DMS153 (cell line): ENCODE results near the gene USP30.
"Not testable (repeated sequence)": the region's sequence is repeated elsewhere in the genome, so short reads cannot be mapped to it uniquely, and the experiment has no call there.

ENCODE experiments used
- DNase-seq: peaks from one replicate; lab custom pipeline; 2025; lab: John Stamatoyannopoulos, UW

Gene USP30

DNA sequence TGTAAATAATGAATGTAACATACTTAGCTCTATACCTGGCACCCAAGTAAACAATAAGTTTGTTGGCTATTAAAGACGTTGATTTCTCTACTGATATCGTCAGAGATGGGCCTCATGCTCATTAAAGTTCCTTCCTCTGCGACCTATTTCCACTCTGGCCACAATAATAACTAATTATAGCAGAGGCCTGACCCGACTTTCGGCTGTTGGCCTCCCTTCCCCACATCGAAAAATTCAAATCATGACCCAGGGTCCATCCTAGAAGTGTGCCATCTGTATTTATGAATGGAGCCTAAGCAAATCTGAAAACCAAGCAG, 321 bp upstream of the USP30 start:
- DNase-seq, result no peak

DNA sequence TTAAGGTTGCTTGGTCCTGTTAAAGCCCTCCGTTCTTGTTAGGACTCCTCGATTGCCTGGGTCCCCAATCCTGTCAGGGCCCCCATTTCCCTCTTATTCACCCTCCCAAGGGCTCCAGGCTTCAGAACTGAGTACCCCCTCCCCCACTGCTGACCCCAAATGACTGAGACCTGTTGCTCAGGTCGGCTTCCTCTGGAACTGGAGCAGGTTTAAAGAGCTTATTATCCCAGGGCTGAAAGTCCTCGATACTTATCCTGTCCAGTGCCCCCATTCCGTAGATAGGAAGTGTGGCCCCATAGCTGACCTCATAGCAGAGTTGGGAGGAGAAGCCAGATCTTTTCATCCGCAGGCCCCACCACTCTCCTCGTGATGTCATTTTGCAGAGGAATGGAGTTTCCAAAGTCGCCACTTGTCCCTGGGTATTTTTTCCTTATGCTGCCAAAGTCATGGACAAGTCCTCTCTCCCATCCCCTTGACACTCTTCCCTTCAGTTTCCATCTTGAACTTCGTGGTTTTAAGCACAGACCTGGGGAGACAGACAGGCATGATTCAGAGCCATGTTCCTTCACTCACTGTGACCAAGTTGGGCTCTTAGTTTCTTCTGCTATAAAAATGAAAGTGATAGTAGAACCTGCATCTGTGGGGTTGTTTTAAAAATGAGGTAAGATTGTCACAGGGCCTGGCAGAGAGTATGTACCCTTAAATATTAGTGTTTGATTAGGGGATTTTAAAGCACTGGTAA, 1.2 kb downstream of the USP30 start:
- no peak for DNase-seq

DNA sequence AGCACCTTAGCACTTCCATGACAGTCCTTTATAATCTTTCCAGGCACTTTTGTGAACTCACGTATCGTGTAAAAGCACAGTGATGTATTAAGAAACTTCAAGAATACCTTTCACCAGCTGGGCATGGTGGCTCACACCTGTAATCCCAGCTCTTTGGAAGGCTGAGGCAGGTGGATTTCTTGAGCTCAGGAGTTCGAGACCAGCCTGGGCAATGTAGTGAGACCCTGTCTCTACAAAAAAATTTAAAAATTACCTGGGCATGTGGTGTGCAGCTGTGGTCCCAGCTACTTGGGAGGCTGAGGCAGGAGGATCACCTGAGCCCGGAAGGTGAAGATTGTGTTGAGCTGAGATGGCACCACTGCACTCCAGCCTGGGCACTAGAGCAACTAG, 1.7 kb downstream of the USP30 start:
- not testable (repeated sequence) for DNase-seq

DNA sequence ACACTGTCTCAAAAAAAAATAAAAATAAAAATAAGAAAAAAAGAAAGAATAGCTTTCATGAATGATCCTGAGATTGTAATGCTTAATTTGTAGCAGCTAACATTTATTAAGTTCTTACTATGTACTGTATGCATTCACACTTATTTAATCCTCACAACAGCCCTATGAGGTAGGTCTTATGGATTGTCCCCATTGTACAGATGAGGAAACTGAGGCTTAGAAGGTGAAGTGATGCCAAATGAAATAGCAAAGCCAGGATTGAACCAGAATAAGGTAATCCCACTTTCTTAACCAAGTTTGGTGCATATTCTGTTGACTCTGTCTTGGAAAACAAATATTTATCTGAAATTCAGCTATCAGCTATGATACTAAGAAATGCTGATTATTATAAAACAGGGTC, 2.1 kb downstream of the USP30 start:
- no peak for DNase-seq

DNA sequence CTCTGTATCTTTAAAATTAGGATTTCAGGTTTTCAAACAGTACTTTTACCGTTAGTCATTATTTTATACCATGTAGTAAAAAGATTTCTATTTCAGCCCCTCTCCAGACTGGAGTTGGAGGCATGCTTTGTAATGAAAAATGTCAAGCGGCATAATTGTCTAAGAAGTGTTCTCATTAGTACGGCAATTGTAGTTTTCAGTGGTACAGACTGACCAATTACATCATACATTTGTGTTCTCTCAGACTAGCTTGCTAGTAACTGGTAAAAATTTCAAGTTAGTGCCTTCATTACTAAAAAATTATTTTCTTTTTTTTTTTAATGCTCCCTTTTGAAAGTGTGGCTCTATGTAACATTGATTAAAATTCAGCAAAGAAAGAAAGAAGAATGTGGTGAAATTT, 4.5 kb downstream of the USP30 start:
- no peak for DNase-seq

DNA sequence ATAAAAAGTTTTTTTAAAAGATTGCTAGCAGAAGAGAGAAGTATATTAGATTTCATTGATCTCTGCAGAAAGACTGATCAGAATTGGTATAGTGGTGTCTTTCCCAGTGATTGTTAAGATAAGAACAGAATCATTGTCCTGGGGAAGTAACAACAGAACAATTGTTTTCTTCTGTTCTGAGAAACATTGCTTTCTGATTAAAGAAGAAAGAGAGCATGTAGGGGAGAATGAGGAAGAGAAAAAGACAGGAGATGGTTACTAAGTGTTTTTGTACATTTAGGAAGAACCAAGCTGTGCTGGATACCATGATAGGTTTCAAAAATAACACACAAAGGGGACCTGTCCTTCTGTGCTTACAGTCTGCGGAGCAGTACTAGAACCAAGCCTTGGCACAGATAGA, 5.0 kb downstream of the USP30 start:
- DNase-seq, result no peak

DNA sequence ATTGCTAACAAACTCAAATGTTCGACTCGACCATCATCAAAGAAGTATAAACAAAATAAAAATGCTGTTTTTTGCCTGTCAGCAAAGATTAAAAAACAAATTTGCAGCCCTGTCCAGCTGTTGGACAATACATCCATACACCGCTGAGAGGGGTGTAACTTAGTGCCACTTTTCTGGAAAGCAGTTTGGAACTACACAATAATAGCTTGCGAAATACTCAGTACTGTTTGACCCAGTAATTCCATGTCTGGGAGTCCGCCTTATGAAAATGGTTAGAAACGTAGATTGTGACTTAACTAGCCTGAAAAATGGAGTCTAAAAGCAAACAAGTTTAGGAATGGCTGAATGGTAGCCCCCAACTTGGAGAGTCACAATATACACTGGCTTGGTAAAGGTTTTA, 6.4 kb downstream of the USP30 start:
- DNase-seq, result no peak

DNA sequence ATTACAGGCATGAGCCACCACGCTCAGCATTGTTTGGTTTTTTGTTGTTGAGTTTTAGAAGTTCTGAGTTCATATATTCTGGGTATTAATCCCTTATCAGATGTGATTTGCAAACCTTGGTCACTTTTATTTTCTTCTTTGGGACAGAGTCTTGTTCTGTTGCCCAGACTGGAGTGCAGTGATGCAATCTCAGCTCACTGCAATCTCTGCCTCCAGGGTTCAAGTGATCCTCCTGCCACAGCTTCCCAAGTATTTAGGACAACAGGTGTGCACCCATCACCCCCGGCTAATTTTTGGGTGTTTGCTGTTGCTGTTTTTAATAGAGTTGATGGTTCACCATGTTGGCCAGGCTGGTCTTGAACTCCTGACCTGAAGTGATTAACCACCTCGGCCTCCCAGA, 11.8 kb downstream of the USP30 start:
- no peak for DNase-seq

DNA sequence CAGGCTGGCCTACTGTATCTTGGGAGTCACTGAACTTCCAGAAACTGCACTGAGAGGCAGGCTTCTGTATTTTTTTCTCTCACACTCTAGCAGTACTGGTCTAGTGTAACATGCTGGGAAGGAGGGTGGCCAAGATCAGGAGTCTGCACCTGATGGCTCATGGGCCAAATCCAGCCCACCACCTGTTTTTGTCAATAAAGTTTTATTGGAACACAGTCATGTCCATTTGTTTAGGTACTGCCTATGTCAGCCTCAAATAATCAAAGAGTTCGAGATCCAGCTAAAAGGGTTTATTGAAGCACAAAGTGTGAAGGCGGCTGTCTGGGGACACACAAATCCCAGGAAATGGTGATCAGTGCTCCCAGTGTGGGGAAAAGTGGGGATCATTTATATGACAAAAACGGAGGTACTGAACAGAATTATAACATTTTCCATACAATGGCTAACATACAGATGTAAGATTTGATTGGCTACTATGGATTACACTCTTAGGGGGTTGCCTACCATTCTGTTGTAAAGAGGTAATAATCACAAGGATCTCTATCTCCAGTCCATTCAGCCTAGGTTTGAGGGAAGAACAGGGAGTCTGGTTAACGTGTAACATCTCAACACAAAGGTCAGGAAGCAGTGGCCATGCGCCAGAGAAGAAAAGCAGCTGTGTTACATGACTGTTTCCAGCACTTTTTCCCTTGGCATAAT, 12.9 kb downstream of the USP30 start:
- no peak for DNase-seq

DNA sequence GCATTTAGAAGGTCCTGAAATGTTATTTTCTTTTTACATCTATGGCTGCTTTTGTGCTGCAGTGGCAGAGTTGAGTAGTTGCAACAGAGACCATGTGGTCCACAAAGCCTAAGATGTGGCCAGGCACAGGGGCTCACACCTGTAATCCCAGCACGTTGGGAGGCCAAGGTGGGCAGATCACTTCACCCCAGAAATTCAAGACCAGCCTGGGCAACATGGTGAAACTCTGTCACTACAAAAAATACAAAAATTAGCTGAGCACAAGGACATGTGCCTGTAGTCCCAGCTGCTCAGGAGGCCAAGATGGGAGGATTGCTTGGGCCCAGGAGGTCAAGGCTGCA, 13.4 kb downstream of the USP30 start:
- DNase-seq, result no peak

DNA sequence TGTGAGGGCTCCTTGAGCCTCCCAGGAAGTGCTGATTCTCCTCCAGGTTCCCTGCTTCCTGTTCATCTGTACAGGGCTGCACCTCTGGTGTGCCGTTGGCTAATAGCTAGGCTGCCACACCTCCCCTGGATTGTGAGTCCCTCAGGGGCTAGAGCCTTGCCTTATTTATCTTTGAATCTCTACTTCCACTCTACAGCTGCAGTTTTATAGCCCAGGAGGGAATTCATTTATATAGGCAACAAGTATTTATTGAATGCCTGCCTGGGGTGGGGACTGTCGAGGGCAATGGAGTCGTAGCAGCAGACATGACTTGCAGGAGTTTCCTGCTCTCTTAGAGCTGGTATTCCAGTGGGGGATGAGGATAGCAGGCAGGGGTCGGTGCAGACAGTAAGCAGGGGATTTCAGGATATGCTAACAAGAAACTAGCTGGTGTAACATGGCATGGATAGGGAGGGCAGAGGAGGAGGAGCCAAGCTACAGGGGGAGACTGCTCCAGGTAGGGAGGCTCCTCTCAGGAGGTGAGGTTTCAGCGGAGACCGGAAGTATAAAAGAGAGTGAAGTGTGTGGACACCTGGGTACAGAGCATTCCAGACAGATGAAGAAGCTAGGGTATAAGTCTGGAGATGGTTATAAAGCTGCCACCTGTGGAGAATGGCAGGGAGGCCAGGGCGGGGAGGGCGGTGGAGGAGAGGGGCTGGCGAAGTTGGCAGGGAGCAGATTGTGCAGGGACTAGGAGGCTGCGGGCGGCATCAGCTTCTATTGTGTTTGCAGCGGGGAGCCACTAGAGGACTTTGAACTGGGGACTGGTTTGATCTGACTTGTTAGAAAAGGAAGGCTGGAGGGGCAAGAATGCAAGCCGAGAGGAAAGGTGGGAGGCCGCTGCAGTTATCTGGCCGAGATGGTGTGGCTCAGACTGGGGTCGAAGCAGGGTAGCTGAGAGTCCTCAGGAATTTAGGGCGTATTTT, 17.2 kb downstream of the USP30 start:
- peak; percentile 85 for DNase-seq

DNA sequence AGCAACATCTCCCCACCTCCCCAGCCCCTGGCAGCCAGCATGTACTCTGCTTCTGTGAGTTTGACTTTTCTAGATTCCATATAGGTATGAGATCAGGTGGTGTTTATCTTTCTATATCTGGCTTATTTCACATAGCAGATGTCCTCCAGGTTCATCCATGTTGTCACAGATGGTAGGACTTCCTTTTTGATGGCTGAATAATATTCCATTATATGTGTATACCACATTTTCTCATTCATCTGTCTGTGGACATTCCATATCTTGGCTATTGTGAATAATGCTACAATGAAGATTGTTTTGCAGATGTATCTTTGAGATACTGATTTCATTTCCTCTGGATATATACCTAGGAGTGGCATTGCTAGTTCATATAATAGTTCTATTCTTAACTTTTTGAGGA, 22.5 kb downstream of the USP30 start:
- DNase-seq, result no peak

DNA sequence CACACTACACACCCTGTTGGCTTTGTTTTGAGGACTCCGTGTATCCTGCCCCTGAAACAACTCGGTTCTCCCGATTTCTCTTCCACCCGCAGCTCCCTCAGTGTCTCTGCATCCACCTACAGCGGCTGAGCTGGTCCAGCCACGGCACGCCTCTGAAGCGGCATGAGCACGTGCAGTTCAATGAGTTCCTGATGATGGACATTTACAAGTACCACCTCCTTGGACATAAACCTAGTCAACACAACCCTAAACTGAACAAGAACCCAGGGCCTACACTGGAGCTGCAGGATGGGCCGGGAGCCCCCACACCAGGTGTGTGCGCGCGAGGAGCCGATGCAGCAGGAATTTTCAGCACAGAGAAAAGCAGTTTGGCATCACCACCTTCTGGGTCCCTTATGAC, 30.4 kb downstream of the USP30 start:
- DNase-seq, result no peak

DNA sequence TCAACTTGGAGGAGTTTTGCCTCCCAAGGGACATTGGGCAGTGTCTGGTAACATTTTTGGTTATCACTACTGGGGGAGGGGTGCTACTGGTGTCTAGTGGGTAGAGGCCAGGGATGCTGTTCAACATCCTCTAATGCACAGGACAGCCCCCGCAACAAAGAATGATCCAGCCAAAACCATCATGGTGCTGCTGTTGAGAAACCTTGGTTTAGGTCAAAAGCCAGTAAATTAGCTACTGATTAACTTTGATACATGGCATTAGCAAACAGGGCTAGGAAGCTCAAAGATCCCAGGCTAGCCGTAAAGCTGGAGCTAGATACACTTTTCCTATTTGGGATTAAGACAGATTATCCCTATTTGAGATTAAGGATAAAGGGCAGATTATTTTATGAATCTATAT, 32.0 kb downstream of the USP30 start:
- DNase-seq, result no peak

DNA sequence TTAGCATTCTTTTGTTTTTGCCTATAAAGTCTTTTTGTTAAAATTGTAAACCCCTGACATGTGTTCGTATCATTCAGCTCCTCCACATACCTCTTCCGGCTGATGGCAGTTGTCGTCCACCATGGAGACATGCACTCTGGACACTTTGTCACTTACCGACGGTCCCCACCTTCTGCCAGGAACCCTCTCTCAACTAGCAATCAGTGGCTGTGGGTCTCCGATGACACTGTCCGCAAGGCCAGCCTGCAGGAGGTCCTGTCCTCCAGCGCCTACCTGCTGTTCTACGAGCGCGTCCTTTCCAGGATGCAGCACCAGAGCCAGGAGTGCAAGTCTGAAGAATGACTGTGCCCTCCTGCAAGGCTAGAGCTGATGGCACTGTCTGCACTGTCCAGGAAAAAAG, 33.2 kb downstream of the USP30 start:
- DNase-seq, result no peak

DNA sequence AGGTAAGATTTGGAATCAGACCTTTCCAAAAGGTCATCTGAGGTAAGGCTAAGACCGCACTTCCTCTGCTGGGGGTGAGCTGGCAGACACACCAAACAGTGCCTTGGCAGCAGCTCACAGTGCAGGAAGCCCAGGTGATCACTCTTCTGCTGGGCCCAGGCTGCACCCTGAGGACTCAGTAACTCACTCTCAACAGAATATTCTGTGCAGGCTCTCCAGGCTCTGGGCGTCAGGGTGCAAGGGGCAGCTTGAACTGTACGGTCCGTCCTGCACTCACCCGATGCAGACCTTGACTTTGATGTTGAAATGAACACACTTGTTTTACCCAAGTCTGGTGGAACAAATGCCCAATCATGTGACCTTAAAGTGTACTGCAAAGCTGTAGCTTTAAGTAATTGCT, 34.9 kb downstream of the USP30 start:
- no peak for DNase-seq

DNA sequence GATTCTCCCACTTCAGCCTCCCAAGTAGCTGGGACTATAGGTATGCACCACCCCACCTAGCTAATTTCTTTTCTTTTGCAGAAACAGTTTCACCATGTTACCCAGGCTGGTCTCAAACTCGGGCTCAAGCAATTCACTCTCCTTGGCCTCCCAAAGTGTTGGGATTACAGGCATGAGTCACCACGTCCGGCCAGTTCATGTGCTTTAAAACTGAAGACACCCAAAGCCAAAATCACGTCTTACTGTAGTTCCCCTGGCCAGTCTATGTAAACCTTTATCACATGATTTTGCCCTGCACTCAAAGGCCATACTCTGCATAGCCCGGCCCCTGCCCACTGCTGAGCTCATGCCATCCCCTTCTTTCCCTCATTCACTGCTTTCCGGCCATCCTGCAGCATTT, 36.4 kb downstream of the USP30 start:
- DNase-seq, result no peak

DNA sequence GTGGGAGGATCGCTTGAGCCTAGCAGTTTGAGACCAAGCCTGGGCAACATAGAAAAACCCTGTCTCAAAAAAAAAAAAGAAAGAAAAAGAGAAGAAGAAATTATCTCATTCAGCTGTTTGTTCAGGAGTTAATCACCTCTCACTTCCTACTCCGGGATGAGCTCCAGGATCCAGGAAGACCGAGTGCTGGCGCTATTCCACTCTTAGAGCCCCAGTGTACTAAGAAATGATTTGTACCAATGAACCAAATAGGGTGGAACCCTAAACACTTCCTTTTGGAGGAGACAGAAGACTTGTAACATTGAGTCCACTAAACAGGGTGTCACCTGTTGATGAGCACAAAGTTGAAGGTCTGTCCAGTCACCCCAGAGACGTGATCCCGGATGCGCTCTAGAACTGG, 37.3 kb downstream of the USP30 start:
- no peak for DNase-seq

DNA sequence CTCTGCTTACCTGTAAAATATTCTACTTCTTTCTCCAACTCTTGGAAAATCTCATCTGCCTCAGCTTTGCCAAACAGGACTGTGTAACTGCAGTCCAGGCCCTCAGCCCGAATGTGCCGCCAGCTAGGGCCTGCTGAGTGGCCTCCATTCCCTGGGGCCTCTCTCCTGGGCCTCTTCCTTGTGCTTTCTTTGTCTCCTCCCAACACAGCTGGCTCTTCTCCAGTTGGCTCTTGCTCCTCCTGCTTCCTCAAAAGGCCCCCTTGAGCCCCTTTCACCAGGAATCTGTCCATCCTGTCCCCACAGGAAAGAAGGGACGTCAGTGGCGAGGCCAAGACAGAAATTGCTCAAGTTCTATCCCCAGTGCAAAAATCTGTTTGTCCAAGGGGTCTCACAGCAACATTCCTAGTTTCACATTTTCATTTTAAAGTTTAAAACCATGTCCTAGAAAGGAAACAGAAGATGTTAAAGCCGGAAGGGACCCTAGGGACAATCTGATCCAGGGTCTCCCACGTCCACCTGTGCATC, 40.2 kb downstream of the USP30 start:
- no peak for DNase-seq

DNA sequence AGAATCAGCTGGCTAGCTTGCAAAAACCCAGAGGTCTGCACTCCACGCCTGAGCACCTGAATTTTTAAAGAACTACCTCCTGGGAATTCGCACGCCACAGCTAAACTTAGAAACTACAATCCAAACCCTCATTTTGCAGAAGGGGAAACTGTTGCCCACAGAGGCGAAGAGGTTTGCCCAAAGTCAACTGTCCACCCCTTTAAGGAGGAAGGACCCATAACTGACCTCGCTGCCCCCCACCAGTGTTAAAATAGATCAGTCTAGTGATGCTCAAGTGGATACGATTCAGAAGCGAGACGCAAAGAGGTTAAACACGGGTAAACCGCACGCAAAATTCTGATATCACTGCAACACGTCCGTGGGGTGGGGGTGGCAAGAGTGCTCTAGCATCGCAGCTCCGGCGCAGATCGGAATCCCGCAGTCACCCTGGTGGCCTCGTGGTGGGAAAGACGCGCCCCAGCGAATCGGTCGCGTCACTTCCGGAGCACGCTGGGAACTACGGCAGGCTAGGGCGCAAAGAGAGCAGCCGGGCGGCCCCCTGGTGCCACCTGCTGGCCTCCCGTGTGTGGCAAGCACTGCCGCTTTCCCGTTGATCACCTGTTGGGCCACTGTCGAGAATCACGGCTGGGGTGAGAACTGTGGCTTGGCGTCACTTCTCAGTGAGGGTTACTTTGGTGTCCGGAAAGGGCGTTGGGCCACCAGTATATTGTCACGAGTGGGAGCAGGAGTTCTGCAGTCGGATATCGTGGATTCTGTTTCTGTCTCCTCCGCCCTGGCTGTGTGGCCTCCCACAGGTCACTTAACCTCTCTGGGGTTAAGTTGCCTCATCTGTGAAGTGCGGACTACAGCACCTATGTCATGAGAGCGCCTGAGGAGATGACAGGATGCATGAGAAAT, 40.9 kb downstream of the USP30 start, which contains the start of gene ALKBH2:
Gene ALKBH2 (minus strand): TSS at position 451 of the 897 bp plus-strand sequence. CDS start 686 bp downstream, outside the sequence.
- peak; percentile 86 for DNase-seq

DNA sequence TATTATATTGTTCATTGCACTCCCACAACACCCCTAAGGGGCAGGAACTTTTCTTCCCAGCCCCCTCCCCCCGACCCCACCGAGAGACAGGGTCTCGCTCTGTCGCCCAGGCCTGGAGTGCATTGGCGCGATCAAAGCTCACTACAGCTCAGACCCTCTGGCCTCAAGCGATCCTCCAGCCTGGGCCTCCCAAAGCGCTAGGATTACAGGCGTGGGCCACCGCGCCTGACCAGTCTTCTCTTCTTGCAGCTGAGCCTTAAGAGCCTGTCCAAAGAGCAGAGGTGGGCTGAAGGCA, 44.7 kb downstream of the USP30 start:
- DNase-seq, result no peak
